GF-D8 (cell line): ENCODE data around the gene HBM.
"Not testable (repeated sequence)": the region's sequence is repeated elsewhere in the genome, so short reads cannot be mapped to it uniquely, and the experiment has no call there.

ENCODE experiments used
- DNase-seq: peaks from one replicate; lab custom pipeline; 2025; lab: John Stamatoyannopoulos, UW

HBM gene

GRCh38 chr16:185213-185612 is 19.4 kb downstream of the HBM start:
- no peak for DNase-seq

GRCh38 chr16:185691-186090 is 19.9 kb downstream of the HBM start:
- DNase-seq, result no peak

- DNase-seq, result no peak
These were observed 21.6 kb downstream of the HBM start for GRCh38 chr16:187330-187729.

- DNase-seq, result no peak
These were observed 22.9 kb downstream of the HBM start for GRCh38 chr16:188674-189073.

GRCh38 chr16:189604-190186 is 23.9 kb downstream of the HBM start:
- DNase-seq, result no peak

- DNase-seq, result no peak
These were observed 26.1 kb downstream of the HBM start for GRCh38 chr16:191831-192230.

- DNase-seq, result no peak
These were observed 26.9 kb downstream of the HBM start for GRCh38 chr16:192686-193085.

- DNase-seq, result no peak
These were observed 27.7 kb downstream of the HBM start for GRCh38 chr16:193441-193840.

GRCh38 chr16:194516-194915 is 28.7 kb downstream of the HBM start:
- no peak for DNase-seq

GRCh38 chr16:200388-200787 is 34.6 kb downstream of the HBM start:
- no peak for DNase-seq

- DNase-seq, result no peak
These were observed 37.5 kb downstream of the HBM start for GRCh38 chr16:203246-203645.

- not testable (repeated sequence) for DNase-seq
These were observed 38.3 kb downstream of the HBM start for GRCh38 chr16:204046-204445.

- not testable (repeated sequence) for DNase-seq
These were observed 43.6 kb downstream of the HBM start for GRCh38 chr16:209359-209758.

- not testable (repeated sequence) for DNase-seq
These were observed 45.9 kb downstream of the HBM start for GRCh38 chr16:211631-212180.

- DNase-seq, result no peak
These were observed 47.2 kb downstream of the HBM start for GRCh38 chr16:212999-213398.
